Parathyroid adenoma (tissue), 2 donors: Measurements from ENCODE around the gene CDK5R1.

ENCODE experiments used
- H2AFZ ChIP-seq: fragments of 300-600 bp; sonication (generic); one replicate; pipeline ENCODE4 v1.7.0; 2017; ENCODE audit warnings: antibody characterized with exemption, mild to moderate bottlenecking
- H3K27ac ChIP-seq: fragments of 300-600 bp; sonication (generic); one replicate; pipeline ENCODE4 v1.7.0; 2017
- H3K27me3 ChIP-seq: fragments of 300-600 bp; sonication (generic); one replicate; pipeline ENCODE4 v1.7.0; 2017; ENCODE audit warnings: low read length; ENCODE audit not compliant: control insufficient read depth, insufficient read depth
- H3K36me3 ChIP-seq: fragments of 300-600 bp; sonication (generic); one replicate; pipeline ENCODE4 v1.7.0; 2017; ENCODE audit warnings: low read length; ENCODE audit not compliant: control insufficient read depth, insufficient read depth
- H3K4me1 ChIP-seq: fragments of 300-600 bp; sonication (generic); one replicate; pipeline ENCODE4 v1.7.0; 2017; ENCODE audit warnings: control low read depth
- H3K4me2 ChIP-seq: fragments of 300-600 bp; sonication (generic); one replicate; pipeline ENCODE4 v1.7.0; 2017; ENCODE audit warnings: low read length
- H3K4me3 ChIP-seq: fragments of 300-600 bp; sonication (generic); one replicate; pipeline ENCODE4 v1.7.0; 2017; ENCODE audit warnings: low read depth, low read length
- H3K79me2 ChIP-seq: fragments of 300-600 bp; sonication (generic); one replicate; pipeline ENCODE4 v1.7.0; 2017; ENCODE audit warnings: control low read depth
- H3K9ac ChIP-seq: fragments of 300-600 bp; sonication (generic); one replicate; pipeline ENCODE4 v1.7.0; 2017; ENCODE audit warnings: mild to moderate bottlenecking
- H3K9me3 ChIP-seq: fragments of 300-600 bp; sonication (generic); one replicate; pipeline ENCODE4 v1.7.0; 2017; ENCODE audit warnings: low read length; ENCODE audit not compliant: control insufficient read depth
- CTCF ChIP-seq: fragments of 300-600 bp; sonication (generic); IDR thresholded peaks from one replicate; pipeline ENCODE4 v1.7.0; 2017; ENCODE audit warnings: antibody characterized with exemption, mild to moderate bottlenecking
- donor health status: primary hyperparathyroidism.

CDK5R1 gene

GRCh38 chr17:32444301-32445073 is 42.3 kb upstream of the CDK5R1 start, which contains the start of gene PSMD11:
PSMD11 (plus strand) TSS chr17:32444510; CDS start chr17:32444524, 14 bp downstream.
- Histone ChIP-seq H3K4me1 (peaks cover 13% of the 10 kb centered on the region), H3K27ac (peak within 1 kb of the TSS; percentile 63), H3K9ac (peak within 1 kb of the TSS; percentile 80), H3K27me3 (no peaks in the 10 kb centered on the region), H3K4me2 (peak within 1 kb of the TSS; percentile 89), H3K9me3 (no peaks in the 10 kb centered on the region), H2AFZ (peak within 1 kb of the TSS; percentile 93), H3K79me2 (peaks cover 23% of the 10 kb centered on the region), H3K36me3 (no peaks in the 10 kb centered on the region), H3K4me3 (peak within 1 kb of the TSS; percentile 81)
- peak; percentile 97 for TF ChIP-seq CTCF

GRCh38 chr17:32445074-32445415 is 41.7 kb upstream of the CDK5R1 start:
- Histone ChIP-seq H3K9ac (peak overlapping the region; percentile 80), H3K9me3 (no peaks in the 10 kb centered on the region), H3K36me3 (no peaks in the 10 kb centered on the region), H3K27ac (peak overlapping the region; percentile 63), H2AFZ (peak overlapping the region; percentile 93), H3K4me1 (peaks cover 13% of the 10 kb centered on the region), H3K4me3 (peak overlapping the region; percentile 81), H3K4me2 (peak overlapping the region; percentile 89), H3K27me3 (no peaks in the 10 kb centered on the region), H3K79me2 (peaks cover 23% of the 10 kb centered on the region)
- no peak for TF ChIP-seq CTCF

GRCh38 chr17:32445497-32445896 is 41.3 kb upstream of the CDK5R1 start:
- H3K4me2 ChIP-seq = peak overlapping the region; percentile 89
- TF ChIP-seq CTCF = no peak
- H2AFZ ChIP-seq = peak overlapping the region; percentile 93
- no peaks in the 10 kb centered on the region for H3K9me3 ChIP-seq
- H3K79me2 ChIP-seq = peaks cover 25% of the 10 kb centered on the region
- H3K27ac ChIP-seq = no peak overlapping the region
- no peaks in the 10 kb centered on the region for H3K36me3 ChIP-seq
- H3K4me1 ChIP-seq = peaks cover 13% of the 10 kb centered on the region
- H3K9ac ChIP-seq = no peak overlapping the region
- peak overlapping the region; percentile 81 for H3K4me3 ChIP-seq
- H3K27me3 ChIP-seq = no peaks in the 10 kb centered on the region

- Histone ChIP-seq H3K9ac (no peak overlapping the region), H3K4me1 (peaks cover 13% of the 10 kb centered on the region)
These were observed 40.8 kb upstream of the CDK5R1 start for GRCh38 chr17:32445971-32446370.

More at GRCh38 chr17:32445971-32446370, 40.8 kb upstream of the CDK5R1 start:
- Histone ChIP-seq H3K79me2 (peaks cover 30% of the 10 kb centered on the region), H3K9me3 (no peaks in the 10 kb centered on the region), H3K4me3 (no peak overlapping the region), H2AFZ (no peak overlapping the region), H3K4me2 (peak overlapping the region; percentile 27), H3K36me3 (no peaks in the 10 kb centered on the region), H3K27ac (no peak overlapping the region), H3K27me3 (no peaks in the 10 kb centered on the region)
- no peak for TF ChIP-seq CTCF
